ENCODE results near the gene METTL23.

The METTL23 gene, protein sequence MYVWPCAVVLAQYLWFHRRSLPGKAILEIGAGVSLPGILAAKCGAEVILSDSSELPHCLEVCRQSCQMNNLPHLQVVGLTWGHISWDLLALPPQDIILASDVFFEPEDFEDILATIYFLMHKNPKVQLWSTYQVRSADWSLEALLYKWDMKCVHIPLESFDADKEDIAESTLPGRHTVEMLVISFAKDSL

DNA sequence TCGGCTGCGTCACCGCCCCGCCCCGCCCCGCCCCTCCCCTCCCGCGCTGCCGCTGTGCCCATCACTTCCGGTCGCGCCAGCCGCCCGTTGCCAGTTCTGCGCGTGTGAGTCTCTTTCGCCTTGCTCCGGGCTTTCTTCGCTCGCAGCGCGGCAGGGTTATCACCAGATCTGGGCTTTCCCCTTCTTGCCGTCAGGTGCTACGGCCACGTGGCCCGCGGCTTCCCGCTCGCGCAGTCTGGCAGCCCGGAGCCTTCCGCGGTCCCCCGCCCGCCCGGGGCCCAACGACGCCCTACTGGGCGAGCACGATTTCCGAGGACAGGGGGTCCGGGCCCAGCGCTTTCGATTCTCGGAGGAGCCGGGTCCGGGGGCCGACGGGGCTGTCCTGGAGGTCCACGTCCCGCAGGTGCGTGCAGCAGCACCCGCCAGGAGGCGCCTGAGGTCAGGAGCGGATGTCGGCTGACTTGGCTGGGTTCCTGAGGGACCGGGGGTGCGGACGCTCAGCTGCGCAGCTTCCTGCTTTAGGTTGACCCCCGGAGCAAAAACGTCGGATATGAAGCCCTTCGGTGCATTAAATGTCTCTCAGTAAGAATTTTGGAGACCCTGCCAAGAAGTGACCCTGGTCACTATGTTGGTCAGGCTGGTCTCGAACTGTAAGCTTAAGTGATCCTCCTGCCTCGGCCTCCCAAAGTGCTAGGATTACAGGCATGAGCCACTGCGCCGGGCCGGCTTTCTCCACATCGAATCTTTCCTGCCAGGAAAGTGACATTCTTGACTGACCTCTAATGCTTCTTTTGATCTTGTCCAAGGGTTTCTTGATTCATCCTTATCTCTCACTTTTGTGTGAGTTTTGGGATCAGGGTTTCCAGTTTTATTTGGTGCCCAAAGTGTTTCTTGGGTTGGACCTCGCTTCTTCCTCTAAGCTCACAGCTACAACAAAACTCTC, at the start of gene METTL23:
TSS of gene METTL23 (plus strand) at position 64 of the 943 bp plus-strand sequence. CDS start 2,872 bp downstream, outside the sequence.
- H3K27ac ChIP-seq, result peak within 1 kb of the TSS; percentile 84 to 99 (median 97)
- no peaks in the 10 kb centered on the region for H3K9me3 ChIP-seq (replicated peaks in 1 of 11)
- peak within 1 kb of the TSS; percentile 86 to 99 (median 96) for H3K9ac ChIP-seq
- H4K20me1 ChIP-seq, result peaks cover 35 to 91% (median 71%) of the 10 kb centered on the region in 11 experiments; a peak in 21 of 22 replicates
- H3K36me3 ChIP-seq, result peaks cover 45 to 62% (median 57%) of the 10 kb centered on the region in 11 experiments
- H3K4me2 ChIP-seq, result peak within 1 kb of the TSS; percentile 87 to 99 (median 95)
- H3K27me3 ChIP-seq, result no peaks in the 10 kb centered on the region
- TF ChIP-seq Cebpa-rat (IDR thresholded peaks at IDR 0.05), result no peak
- H3K4me1 ChIP-seq, result peaks cover 70 to 81% (median 75%) of the 10 kb centered on the region in 10 experiments
- peak within 1 kb of the TSS; percentile 79 to 99 (median 88) for H3K4me3 ChIP-seq

DNA sequence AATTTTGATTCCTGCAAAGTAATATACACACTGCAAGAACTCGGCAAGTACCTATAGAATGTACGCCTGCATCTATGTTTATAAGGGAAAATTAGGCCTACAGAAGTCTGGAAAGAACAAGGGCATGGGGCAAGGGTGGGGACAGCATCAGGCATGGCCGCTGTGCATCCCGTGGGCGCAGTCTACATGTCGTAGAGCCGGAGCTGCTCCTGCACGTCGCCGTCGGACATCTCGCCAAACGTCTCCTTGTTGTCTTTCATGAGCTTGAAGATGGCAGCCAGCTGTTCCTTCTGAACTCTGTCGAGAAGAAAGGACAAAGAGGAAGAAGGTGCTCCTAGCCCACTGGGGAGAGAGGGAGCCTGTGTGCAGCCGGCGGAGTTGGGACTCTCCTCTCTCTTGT, 49.2 kb upstream of the METTL23 start:
- Histone ChIP-seq H4K20me1 (peaks cover 0 to 21% (median 11%) of the 10 kb centered on the region in 11 experiments; a peak in 15 of 22 replicates), H3K9me3 (replicated peaks in 1 of 11) (peaks cover 0 to 5% (median 0%) of the 10 kb centered on the region in 11 experiments; a peak in 2 of 22 replicates), H3K36me3 (peaks cover 0 to 4% (median 0%) of the 10 kb centered on the region in 11 experiments; a peak in 2 of 22 replicates), H3K27me3 (no peaks in the 10 kb centered on the region), H3K4me3 (no peak overlapping the region), H3K4me2 (peak overlapping the region; percentile 47 to 90 (median 81); a peak in 18 of 22 replicates), H3K27ac (peak overlapping the region in 6 of 11 experiments; percentile 23 to 65 (median 36); a peak in 9 of 22 replicates), H3K9ac (peak overlapping the region in 5 of 11 experiments; percentile 14 to 51 (median 37); a peak in 2 of 22 replicates), H3K4me1 (peaks cover 42 to 71% (median 62%) of the 10 kb centered on the region in 10 experiments)
- TF ChIP-seq Cebpa-rat (IDR thresholded peaks at IDR 0.05), result no peak

DNA sequence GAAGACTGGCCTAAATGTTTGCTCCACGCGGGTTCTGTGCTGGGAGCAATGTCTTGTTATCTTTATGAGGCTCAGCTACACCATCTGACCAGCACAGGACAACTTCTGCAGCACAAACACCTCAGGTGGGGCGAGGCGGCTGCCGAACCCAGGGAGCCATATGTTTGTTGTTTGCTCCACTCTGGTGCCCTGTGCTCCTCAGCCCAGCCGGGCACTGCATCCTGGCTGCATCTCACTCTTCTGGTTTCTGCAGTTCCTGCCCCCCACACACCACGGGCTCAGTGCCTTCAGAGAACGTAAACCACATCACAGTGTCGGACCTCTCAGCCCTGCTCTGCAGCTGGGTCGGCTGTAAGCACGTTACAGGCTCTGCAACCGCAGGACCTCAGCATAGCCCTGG, 48.3 kb upstream of the METTL23 start:
- Histone ChIP-seq H3K36me3 (peaks cover 0 to 4% (median 0%) of the 10 kb centered on the region in 11 experiments; a peak in 2 of 22 replicates), H3K27me3 (no peaks in the 10 kb centered on the region), H3K4me1 (peaks cover 43 to 71% (median 62%) of the 10 kb centered on the region in 10 experiments), H3K9me3 (replicated peaks in 1 of 11) (peaks cover 0 to 5% (median 0%) of the 10 kb centered on the region in 11 experiments; a peak in 2 of 22 replicates), H3K4me3 (peak overlapping the region in 1 of 10 experiments; percentile 1; a peak in 1 of 20 replicates), H3K27ac (peak overlapping the region in 8 of 11 experiments; percentile 20 to 65 (median 44); a peak in 13 of 22 replicates), H4K20me1 (peaks cover 0 to 30% (median 15%) of the 10 kb centered on the region in 11 experiments; a peak in 15 of 22 replicates), H3K4me2 (peak overlapping the region; percentile 47 to 90 (median 81)), H3K9ac (peak overlapping the region in 7 of 11 experiments; percentile 4 to 51 (median 36); a peak in 10 of 22 replicates)
- TF ChIP-seq Cebpa-rat (IDR thresholded peaks at IDR 0.05), result no peak

DNA sequence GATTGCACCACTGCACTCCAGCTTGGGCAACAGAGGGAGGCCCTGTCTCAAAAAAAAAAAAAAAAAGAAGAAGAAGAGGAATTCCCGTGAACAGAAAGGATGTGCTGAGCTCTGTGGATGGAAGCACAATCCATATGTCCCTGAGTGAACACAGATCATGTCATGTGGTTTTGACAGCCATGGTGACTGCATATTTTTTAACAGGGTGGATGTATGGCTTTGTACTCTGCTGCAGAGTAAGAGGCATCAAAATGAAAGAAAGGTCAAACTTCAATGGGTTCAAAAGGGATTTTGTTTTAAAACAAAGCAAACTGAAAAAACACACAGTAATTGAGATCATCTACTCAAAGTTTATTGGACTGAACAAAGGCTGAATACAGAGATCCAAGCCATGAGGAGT, 47.4 kb upstream of the METTL23 start:
- TF ChIP-seq Cebpa-rat (IDR thresholded peaks at IDR 0.05), result no peak
- H3K27ac ChIP-seq, result peak overlapping the region in 6 of 11 experiments; percentile 27 to 65 (median 47); a peak in 8 of 22 replicates
- H3K9me3 ChIP-seq (replicated peaks in 1 of 11), result peaks cover 0 to 5% (median 0%) of the 10 kb centered on the region in 11 experiments; a peak in 2 of 22 replicates
- H3K9ac ChIP-seq, result peak overlapping the region in 3 of 11 experiments; percentile 20 to 47 (median 26); a peak in 3 of 22 replicates
- peaks cover 0 to 4% (median 0%) of the 10 kb centered on the region in 11 experiments; a peak in 2 of 22 replicates for H3K36me3 ChIP-seq
- H3K27me3 ChIP-seq, result no peaks in the 10 kb centered on the region
- H4K20me1 ChIP-seq, result peaks cover 0 to 39% (median 15%) of the 10 kb centered on the region in 11 experiments; a peak in 15 of 22 replicates
- peak overlapping the region; percentile 47 to 90 (median 81) for H3K4me2 ChIP-seq
- H3K4me3 ChIP-seq, result peak overlapping the region in 1 of 10 experiments; percentile 1; a peak in 1 of 20 replicates
- H3K4me1 ChIP-seq, result peaks cover 52 to 73% (median 66%) of the 10 kb centered on the region in 10 experiments

DNA sequence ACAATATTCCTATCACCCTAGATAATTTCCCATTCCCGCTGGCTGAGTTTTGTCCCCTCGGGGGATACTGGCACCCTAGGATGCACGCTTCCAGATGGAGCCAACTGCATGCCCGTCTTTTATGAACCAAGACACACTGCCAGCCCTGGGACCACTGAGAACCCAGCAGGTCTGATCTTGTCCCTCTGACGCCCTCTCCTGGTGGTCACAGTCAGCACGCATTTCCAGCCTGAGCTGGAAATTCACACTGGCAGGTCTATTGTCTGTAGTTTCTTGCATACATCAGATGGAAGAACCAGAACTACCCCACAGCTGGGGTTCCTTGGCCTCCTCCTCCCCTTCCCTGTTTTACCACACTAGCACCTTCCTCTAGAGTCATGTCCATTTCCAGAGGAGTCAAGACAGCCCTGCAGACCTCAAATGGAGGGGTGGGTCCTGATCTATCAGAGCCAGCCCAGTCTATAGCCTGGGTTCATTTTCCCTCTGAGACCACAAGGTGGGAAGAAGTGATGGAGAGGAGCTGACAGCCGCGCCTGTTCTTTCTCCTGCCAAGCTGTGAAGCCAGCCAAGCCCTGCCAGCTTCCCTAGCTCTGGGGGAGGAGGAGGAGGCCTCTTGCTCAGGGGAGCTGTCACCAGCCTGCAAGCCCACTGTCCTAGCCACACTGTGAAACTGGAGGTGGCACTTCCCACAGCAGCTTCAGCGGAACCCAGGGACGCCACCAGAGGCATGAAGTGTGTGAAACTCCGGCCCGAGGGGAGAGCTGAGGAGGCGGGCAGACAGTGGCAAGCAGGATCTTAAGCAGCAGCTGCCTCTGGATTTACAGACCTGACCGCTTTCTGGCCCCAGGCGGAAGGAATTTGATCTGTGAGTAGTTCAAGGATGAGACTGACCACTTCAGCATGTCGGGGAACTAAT, 45.2 kb upstream of the METTL23 start:
- Histone ChIP-seq H3K9me3 (replicated peaks in 1 of 11) (no peaks in the 10 kb centered on the region), H3K4me3 (peak overlapping the region in 2 of 10 experiments; percentile 15 to 21; a peak in 1 of 20 replicates), H3K4me1 (peaks cover 56 to 94% (median 88%) of the 10 kb centered on the region in 10 experiments), H3K36me3 (peaks cover 0 to 7% (median 0%) of the 10 kb centered on the region in 11 experiments; a peak in 2 of 22 replicates), H4K20me1 (peaks cover 0 to 49% (median 15%) of the 10 kb centered on the region in 11 experiments; a peak in 15 of 22 replicates), H3K27me3 (peaks cover 0 to 5% (median 0%) of the 10 kb centered on the region in 11 experiments; a peak in 2 of 22 replicates), H3K27ac (peak overlapping the region in 8 of 11 experiments; percentile 10 to 56 (median 40); a peak in 13 of 22 replicates), H3K9ac (peak overlapping the region; percentile 3 to 67 (median 40); a peak in 16 of 22 replicates), H3K4me2 (peak overlapping the region; percentile 78 to 99 (median 94))
- no peak for TF ChIP-seq Cebpa-rat (IDR thresholded peaks at IDR 0.05)

DNA sequence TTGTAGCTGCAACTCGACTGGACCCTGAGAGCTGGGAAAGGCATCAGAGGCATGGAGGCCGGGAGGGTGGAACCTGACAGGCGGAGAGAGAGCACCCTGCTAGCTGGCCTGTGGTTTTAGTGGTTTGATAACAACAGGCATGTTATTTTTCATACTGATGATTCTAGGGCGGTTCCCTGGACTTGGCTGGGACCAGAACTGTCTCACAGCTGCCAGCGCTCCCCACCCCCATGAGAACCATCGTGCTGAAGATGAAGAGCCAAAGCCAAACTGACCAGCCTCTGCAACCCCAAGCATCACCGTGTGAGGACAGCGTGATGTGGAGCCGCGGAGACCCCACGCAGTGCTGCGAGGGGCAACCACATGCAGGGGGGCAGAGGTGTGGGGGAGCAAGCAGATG, 44.3 kb upstream of the METTL23 start:
- peak overlapping the region; percentile 78 to 99 (median 94) for H3K4me2 ChIP-seq
- H3K27me3 ChIP-seq, result peaks cover 0 to 13% (median 0%) of the 10 kb centered on the region in 11 experiments; a peak in 2 of 22 replicates
- H3K9me3 ChIP-seq (replicated peaks in 1 of 11), result no peaks in the 10 kb centered on the region
- H3K4me1 ChIP-seq, result peaks cover 64 to 94% (median 90%) of the 10 kb centered on the region in 10 experiments
- peaks cover 0 to 7% (median 0%) of the 10 kb centered on the region in 11 experiments; a peak in 2 of 22 replicates for H3K36me3 ChIP-seq
- no peak for TF ChIP-seq Cebpa-rat (IDR thresholded peaks at IDR 0.05)
- H3K4me3 ChIP-seq, result peak overlapping the region in 4 of 10 experiments; percentile 11 to 21 (median 15); a peak in 6 of 20 replicates
- peaks cover 0 to 54% (median 15%) of the 10 kb centered on the region in 11 experiments; a peak in 15 of 22 replicates for H4K20me1 ChIP-seq
- peak overlapping the region; percentile 3 to 67 (median 40); a peak in 17 of 22 replicates for H3K9ac ChIP-seq
- peak overlapping the region in 9 of 11 experiments; percentile 10 to 56 (median 37); a peak in 15 of 22 replicates for H3K27ac ChIP-seq
